ENCODE measurements around the gene GH1.
"Not testable (repeated sequence)": the region's sequence is repeated elsewhere in the genome, so short reads cannot be mapped to it uniquely, and the experiment has no call there.

The GH1 gene

GRCh38 chr17:63918789-63919305 is at the start of gene GH1:
TSS of gene GH1 (minus strand) at chr17:63918839. CDS start at chr17:63918776, 63 bp downstream.
- DNase-seq, result not testable (repeated sequence)

- DNase-seq, result no peak
These were observed 49.3 kb upstream of the GH1 start for GRCh38 chr17:63967953-63968352.

GRCh38 chr17:63966646-63967264 is 48.1 kb upstream of the GH1 start:
- DNase-seq, result no peak

GRCh38 chr17:63963123-63963522 is 44.5 kb upstream of the GH1 start:
- DNase-seq, result no peak

GRCh38 chr17:63962298-63962744 is 43.7 kb upstream of the GH1 start:
- no peak for DNase-seq

GRCh38 chr17:63961355-63962212 is 42.9 kb upstream of the GH1 start:
- DNase-seq, result peak; percentile 79

- no peak for DNase-seq
These were observed 41.8 kb upstream of the GH1 start for GRCh38 chr17:63960430-63960829.

- DNase-seq, result peak; percentile 73
These were observed 41.4 kb upstream of the GH1 start for GRCh38 chr17:63960006-63960405.

- no peak for DNase-seq
These were observed 37.8 kb upstream of the GH1 start for GRCh38 chr17:63956296-63956920.

- no peak for DNase-seq
These were observed 37.2 kb upstream of the GH1 start for GRCh38 chr17:63955791-63956190.

GRCh38 chr17:63955232-63955631 is 36.6 kb upstream of the GH1 start:
- DNase-seq, result no peak

- no peak for DNase-seq
These were observed 35.9 kb upstream of the GH1 start for GRCh38 chr17:63954402-63955063.

GRCh38 chr17:63950940-63951907 is 32.6 kb upstream of the GH1 start:
- DNase-seq, result no peak

GRCh38 chr17:63949576-63950250 is 31.1 kb upstream of the GH1 start:
- peak; percentile 77 for DNase-seq

GRCh38 chr17:63948521-63948920 is 29.9 kb upstream of the GH1 start:
- no peak for DNase-seq

GRCh38 chr17:63947711-63948330 is 29.2 kb upstream of the GH1 start:
- DNase-seq, result no peak

- DNase-seq, result no peak
These were observed 28.1 kb upstream of the GH1 start for GRCh38 chr17:63946440-63947363.

GRCh38 chr17:63945784-63946439 is 27.3 kb upstream of the GH1 start:
- DNase-seq, result no peak
